Muscle of leg (tissue), 11 donors: ENCODE measurements around the gene ACBD6. TPM values are rescaled to one million over a fixed set of nuclear protein-coding genes. Genes with fewer than 3 reads are reported as not detected.

Experiments used
- DNase-seq: peaks from one replicate; pipeline ENCODE4 v3.0.0; 2013
- H3K27ac ChIP-seq: one replicate; pipeline ENCODE4 v1.5.1; 2013; ENCODE audit warnings: mild to moderate bottlenecking, low read length, control low read depth
- H3K27me3 ChIP-seq: one replicate; pipeline ENCODE4 v1.6.1; 2013; ENCODE audit warnings: low read length; ENCODE audit not compliant: control insufficient read depth, insufficient read depth
- H3K36me3 ChIP-seq: one replicate; pipeline ENCODE4 v1.6.1; 2013; ENCODE audit warnings: low read length; ENCODE audit not compliant: control insufficient read depth, insufficient read depth
- H3K4me1 ChIP-seq: one replicate; pipeline ENCODE4 v1.6.1; 2013; ENCODE audit warnings: low read length; ENCODE audit not compliant: control insufficient read depth, insufficient read depth
- H3K4me3 ChIP-seq: one replicate; pipeline ENCODE4 v1.5.1; 2013; ENCODE audit warnings: low read length, control low read depth
- H3K9me3 ChIP-seq: replicated peaks from 2 replicates; pipeline ENCODE4 v1.6.1; 2013; ENCODE audit warnings: low read depth, low read length; ENCODE audit not compliant: control insufficient read depth
- WGBS: methylation state at CpG from one replicate; pipeline ENCODE4 v1.1.5; 2013; ENCODE audit warnings: missing lambda C conversion rate; ENCODE audit not compliant: insufficient coverage; 5-methylcytosine and 5-hydroxymethylcytosine counted together
- polyA plus RNA-seq, 8 donors: library from polyadenylated mRNA; unstranded; fragments of 120-200 nt; gene quantifications; one replicate each; pipeline versions ENCODE4 v1.2.1 to v1.2.3, GENCODE V29; 2013; ENCODE audit warnings: inconsistent platforms in 1 of 8, low replicate concordance in 1 of 8; ENCODE audit not compliant: insufficient read length in 8 of 8, insufficient read depth in 1 of 8
- total RNA-seq: library from RNA; stranded (reverse); fragments of 120-200 nt; gene quantifications from one replicate; pipeline ENCODE4 v1.2.4, GENCODE V29; 2013

Gene ACBD6
- total and polyA plus RNA-seq, 9 donors, result 43.8 to 53.6 (median 50.0) TPM

GRCh38 chr1:180311011-180311730 is 191.2 kb downstream of the ACBD6 start:
- DNase-seq, result no peak
- H3K4me1 ChIP-seq, result no peaks in the 10 kb centered on the region
- 60% methylated on average over 3 of the region's 4 CpGs for WGBS
- no peak overlapping the region for H3K4me3 ChIP-seq
- peaks cover 5% of the 10 kb centered on the region for H3K36me3 ChIP-seq
- H3K27ac ChIP-seq, result no peak overlapping the region
- H3K9me3 ChIP-seq, result no peaks in the 10 kb centered on the region
- no peaks in the 10 kb centered on the region for H3K27me3 ChIP-seq

- no peaks in the 10 kb centered on the region for H3K4me1 ChIP-seq
- H3K9me3 ChIP-seq, result no peaks in the 10 kb centered on the region
- H3K4me3 ChIP-seq, result no peak overlapping the region
- DNase-seq, result no peak
- H3K36me3 ChIP-seq, result peaks cover 5% of the 10 kb centered on the region
- no peak overlapping the region for H3K27ac ChIP-seq
- WGBS, result no CpG with 5 or more reads among the region's 3 CpGs
- H3K27me3 ChIP-seq, result no peaks in the 10 kb centered on the region
Measured at GRCh38 chr1:180310095-180310494, 192.3 kb downstream of the ACBD6 start.

- no peaks in the 10 kb centered on the region for H3K4me1 ChIP-seq
Measured at GRCh38 chr1:180309338-180309737, 193.0 kb downstream of the ACBD6 start.

GRCh38 chr1:180301135-180301742 is 201.1 kb downstream of the ACBD6 start:
- WGBS, result no CpG with 5 or more reads among the region's 2 CpGs
- no peak overlapping the region for H3K27ac ChIP-seq
- no peak overlapping the region for H3K4me3 ChIP-seq
- no peaks in the 10 kb centered on the region for H3K36me3 ChIP-seq
- H3K27me3 ChIP-seq, result no peaks in the 10 kb centered on the region
- no peak for DNase-seq
- H3K9me3 ChIP-seq, result no peaks in the 10 kb centered on the region
- no peaks in the 10 kb centered on the region for H3K4me1 ChIP-seq

More at GRCh38 chr1:180309338-180309737, 193.0 kb downstream of the ACBD6 start:
- no peaks in the 10 kb centered on the region for H3K27me3 ChIP-seq
- 91% methylated on average over 1 of the region's 1 CpG for WGBS
- no peak overlapping the region for H3K27ac ChIP-seq
- no peak for DNase-seq
- H3K36me3 ChIP-seq, result peaks cover 5% of the 10 kb centered on the region
- no peak overlapping the region for H3K4me3 ChIP-seq
- no peaks in the 10 kb centered on the region for H3K9me3 ChIP-seq

GRCh38 chr1:180299479-180300221 is 202.7 kb downstream of the ACBD6 start:
- no peaks in the 10 kb centered on the region for H3K36me3 ChIP-seq
- H3K4me3 ChIP-seq, result no peak overlapping the region
- WGBS, result 59% methylated on average over 2 of the region's 7 CpGs
- H3K27me3 ChIP-seq, result no peaks in the 10 kb centered on the region
- no peak for DNase-seq
- H3K9me3 ChIP-seq, result no peaks in the 10 kb centered on the region
- no peak overlapping the region for H3K27ac ChIP-seq
- no peaks in the 10 kb centered on the region for H3K4me1 ChIP-seq

- H3K4me3 ChIP-seq, result no peak overlapping the region
- DNase-seq, result no peak
- no peaks in the 10 kb centered on the region for H3K36me3 ChIP-seq
- WGBS, result no CpG with 5 or more reads among the region's 1 CpG
- H3K4me1 ChIP-seq, result no peaks in the 10 kb centered on the region
- no peaks in the 10 kb centered on the region for H3K9me3 ChIP-seq
- H3K27ac ChIP-seq, result no peak overlapping the region
- H3K27me3 ChIP-seq, result no peaks in the 10 kb centered on the region
Measured at GRCh38 chr1:180295999-180296398, 206.4 kb downstream of the ACBD6 start.

- no peaks in the 10 kb centered on the region for H3K27me3 ChIP-seq
- no peaks in the 10 kb centered on the region for H3K4me1 ChIP-seq
- H3K9me3 ChIP-seq, result no peaks in the 10 kb centered on the region
- no peak overlapping the region for H3K27ac ChIP-seq
- 100% methylated on average over 1 of the region's 2 CpGs for WGBS
- no peaks in the 10 kb centered on the region for H3K36me3 ChIP-seq
- no peak overlapping the region for H3K4me3 ChIP-seq
- no peak for DNase-seq
Measured at GRCh38 chr1:180294711-180295110, 207.7 kb downstream of the ACBD6 start.

- Histone ChIP-seq H3K27ac (no peak overlapping the region), H3K36me3 (no peaks in the 10 kb centered on the region), H3K4me1 (no peaks in the 10 kb centered on the region), H3K9me3 (no peaks in the 10 kb centered on the region), H3K4me3 (no peak overlapping the region), H3K27me3 (no peaks in the 10 kb centered on the region)
- no CpG with 5 or more reads among the region's 1 CpG for WGBS
- DNase-seq, result no peak
Measured at GRCh38 chr1:180291004-180291403, 211.4 kb downstream of the ACBD6 start.

- Histone ChIP-seq H3K4me1 (no peaks in the 10 kb centered on the region), H3K36me3 (no peaks in the 10 kb centered on the region), H3K27me3 (no peaks in the 10 kb centered on the region), H3K4me3 (no peak overlapping the region), H3K27ac (no peak overlapping the region), H3K9me3 (no peaks in the 10 kb centered on the region)
- DNase-seq, result no peak
- 100% methylated on average over 3 of the region's 6 CpGs for WGBS
Measured at GRCh38 chr1:180290265-180291001, 211.9 kb downstream of the ACBD6 start.

- Histone ChIP-seq H3K4me3 (no peak overlapping the region), H3K4me1 (no peaks in the 10 kb centered on the region), H3K9me3 (no peaks in the 10 kb centered on the region), H3K27ac (no peak overlapping the region), H3K36me3 (peaks cover 3% of the 10 kb centered on the region), H3K27me3 (no peaks in the 10 kb centered on the region)
- DNase-seq, result no peak
- WGBS, result no CpG with 5 or more reads among the region's 1 CpG
Measured at GRCh38 chr1:180288940-180289339, 213.4 kb downstream of the ACBD6 start.
